IMR-90 (cell line): Measurements from ENCODE around the gene SWAP70. TPM values are rescaled to one million over a fixed set of nuclear protein-coding genes. Genes with fewer than 3 reads are reported as not detected.
A peak's percentile ranks its signal among the peaks of the same experiment; 100 is the strongest.

Experiments
- ATAC-seq: fragments of 200-7000 bp; cut with Tn5 transposase; 2 replicates; pipeline ENCODE4 v1.9.1; 2020; ENCODE audit warnings: low read depth, mild to moderate bottlenecking, moderate library complexity
- BruUV-seq: library from RNA; stranded (reverse); fragments of 400-500 nt; replicated peaks from 2 replicates; lab custom pipeline; 2021; lab: Mats Ljungman, UMichigan
- CTCF ChIA-PET: fragments of 300-600 bp; formaldehyde crosslinking; extraction: SDS; loops from one replicate; lab custom pipeline; 2021; ENCODE audit warnings: antibody characterized with exemption; lab: Yijun Ruan, JAX
- POLR2A ChIA-PET: fragments of 300-600 bp; sonication (Branson Sonifier 250); formaldehyde crosslinking; loops from one replicate; lab custom pipeline; 2022; ENCODE audit warnings: antibody characterized with exemption; ENCODE audit not compliant: unreplicated experiment; lab: Charles Lee
- DNase-seq: peaks from one replicate; pipeline ENCODE4 v3.0.0; 2013
- H2AFZ ChIP-seq: replicated peaks from 2 replicates; pipeline ENCODE3; 2013; ENCODE audit warnings: low read length, mild to moderate bottlenecking; ENCODE audit not compliant: poor library complexity
- H2AK5ac ChIP-seq: 2 replicates; pipeline ENCODE4 v1.6.1; 2013; ENCODE audit warnings: low read depth, low read length, inconsistent platforms
- H2AK9ac ChIP-seq: replicated peaks from 2 replicates; pipeline ENCODE3; 2013; ENCODE audit warnings: mild to moderate bottlenecking, low read depth, low read length, moderate library complexity; ENCODE audit not compliant: poor library complexity
- H2BK120ac ChIP-seq: 2 replicates; pipeline ENCODE4 v1.6.1; 2013; ENCODE audit warnings: low read depth, low read length, inconsistent platforms
- H2BK15ac ChIP-seq: 3 replicates; pipeline ENCODE4 v1.6.1; 2013; ENCODE audit warnings: low read depth, low read length, inconsistent platforms
- H2BK20ac ChIP-seq: 2 replicates; pipeline ENCODE4 v1.6.1; 2013; ENCODE audit warnings: low read depth, mild to moderate bottlenecking, inconsistent platforms, low read length, moderate library complexity
- H2BK5ac ChIP-seq: 2 replicates; pipeline ENCODE4 v1.6.1; 2013; ENCODE audit warnings: mild to moderate bottlenecking, low read depth, low read length, inconsistent platforms; ENCODE audit not compliant: poor library complexity, severe bottlenecking
- H3K14ac ChIP-seq: replicated peaks from 2 replicates; pipeline ENCODE4 v1.6.1; 2013; ENCODE audit warnings: low read depth, low read length, inconsistent platforms
- H3K18ac ChIP-seq: 2 replicates; pipeline ENCODE4 v1.6.1; 2013; ENCODE audit warnings: low read depth, low read length, control low read depth
- H3K23ac ChIP-seq: 2 replicates; pipeline ENCODE4 v1.6.1; 2013; ENCODE audit warnings: low read depth, low read length, inconsistent platforms
- H3K27ac ChIP-seq: 2 replicates; pipeline ENCODE4 v1.5.1; 2013; ENCODE audit warnings: mild to moderate bottlenecking, control low read depth, low read length; ENCODE audit not compliant: insufficient read depth
- H3K27me3 ChIP-seq: 2 replicates; pipeline ENCODE4 v1.6.1; 2013; ENCODE audit warnings: low read length; ENCODE audit not compliant: control insufficient read depth, insufficient read depth
- H3K36me3 ChIP-seq: 2 replicates; pipeline ENCODE4 v1.6.1; 2013; ENCODE audit warnings: low read length, mixed read lengths; ENCODE audit not compliant: control insufficient read depth, insufficient read depth
- H3K4ac ChIP-seq: 2 replicates; pipeline ENCODE4 v1.6.1; 2013; ENCODE audit warnings: low read depth, low read length, inconsistent platforms
- H3K4me1 ChIP-seq: 2 replicates; pipeline ENCODE4 v1.6.1; 2013; ENCODE audit warnings: low read length, mixed read lengths; ENCODE audit not compliant: control insufficient read depth, insufficient read depth
- H3K4me2 ChIP-seq: 2 replicates; pipeline ENCODE4 v1.6.1; 2013; ENCODE audit warnings: low read depth, mild to moderate bottlenecking, control low read depth, low read length, moderate library complexity
- H3K4me3 ChIP-seq: 2 replicates; pipeline ENCODE4 v1.5.1; 2013; ENCODE audit warnings: low read depth, mild to moderate bottlenecking, control low read depth, low read length, moderate library complexity; ENCODE audit not compliant: insufficient read depth
- H3K56ac ChIP-seq: 2 replicates; pipeline ENCODE4 v1.6.1; 2013; ENCODE audit warnings: low read length, inconsistent platforms; ENCODE audit not compliant: insufficient read depth; ENCODE audit errors: extremely low read depth
- H3K79me1 ChIP-seq, 2 experiments: 2 replicates each; pipeline ENCODE4 v1.6.1; 2013; ENCODE audit warnings: low read length in 2 of 2, inconsistent platforms in 1 of 2, low read depth in 1 of 2
- H3K9ac ChIP-seq: 2 replicates; pipeline ENCODE4 v1.6.1; 2013; ENCODE audit warnings: low read depth, low read length, control low read depth
- H3K9me1 ChIP-seq: 2 replicates; pipeline ENCODE4 v1.6.1; 2013; ENCODE audit warnings: low read length, inconsistent platforms; ENCODE audit not compliant: insufficient read depth
- H3K9me3 ChIP-seq: 2 replicates; pipeline ENCODE4 v1.6.1; 2013; ENCODE audit warnings: low read length; ENCODE audit not compliant: control insufficient read depth, insufficient read depth
- H4K20me1 ChIP-seq: 2 replicates; pipeline ENCODE4 v1.6.1; 2013; ENCODE audit warnings: low read length, inconsistent platforms; ENCODE audit not compliant: insufficient read depth
- H4K5ac ChIP-seq: 2 replicates; pipeline ENCODE4 v1.6.1; 2013; ENCODE audit warnings: mild to moderate bottlenecking, low read depth, low read length, control low read depth
- H4K8ac ChIP-seq, 2 experiments: 2 replicates each; pipeline ENCODE4 v1.6.1; 2013; ENCODE audit warnings: low read depth in 2 of 2, low read length in 2 of 2, control low read depth in 1 of 2, inconsistent platforms in 1 of 2
- H4K91ac ChIP-seq: 2 replicates; pipeline ENCODE4 v1.6.1; 2013; ENCODE audit warnings: low read depth, low read length, inconsistent platforms; ENCODE audit not compliant: insufficient read depth
- CEBPB ChIP-seq: IDR thresholded peaks from 2 replicates; pipeline ENCODE4 v1.6.1; 2012; ENCODE audit warnings: low read depth, low read length, improper control_type of control experiment
- MAFK ChIP-seq: IDR thresholded peaks from 2 replicates; pipeline ENCODE4 v1.6.1; 2012; ENCODE audit warnings: low read depth, low read length, improper control_type of control experiment
- MAZ ChIP-seq: IDR thresholded peaks from 2 replicates; pipeline ENCODE4 v1.6.1; 2012; ENCODE audit warnings: low read depth, mild to moderate bottlenecking, low read length, improper control_type of control experiment, moderate library complexity, borderline replicate concordance
- POLR2A ChIP-seq: IDR thresholded peaks from 2 replicates; pipeline ENCODE4 v1.6.1; 2012; ENCODE audit warnings: mild to moderate bottlenecking, low read depth, low read length
- SMC3 ChIP-seq: fragments of 150-350 bp; IDR thresholded peaks from 2 replicates; pipeline ENCODE4 v1.6.1; 2016; ENCODE audit warnings: low read depth, mild to moderate bottlenecking, antibody characterized with exemption, low read length, moderate library complexity
- WGBS, 2 experiments: methylation state at CpG; one replicate each; pipeline versions ENCODE4 v1.1.5 to v1.1.7; 2013; ENCODE audit warnings: missing lambda C conversion rate in 2 of 2; ENCODE audit not compliant: insufficient read length in 1 of 2; ENCODE audit errors: extremely low coverage in 2 of 2; 5-methylcytosine and 5-hydroxymethylcytosine counted together
- dilution Hi-C: fragments of 300-500 bp; cut with HindIII; formaldehyde crosslinking; loops from one replicate; pipeline ENCODE4 v1.14.3; 2018; ENCODE audit warnings: low sequenced_read_pairs; ENCODE audit not compliant: unreplicated experiment
- in situ Hi-C: fragments of 300-500 bp; cut with MboI; formaldehyde crosslinking; loops from 3 replicates; pipeline ENCODE4 v1.14.3; 2019; ENCODE audit warnings: low sequenced_read_pairs, inconsistent platforms, mixed read lengths
- intact Hi-C: fragments of 100-400 bp; cut with micrococcal nuclease; formaldehyde crosslinking; loops from 2 replicates; pipeline ENCODE4 v1.10.0; 2022
- polyA plus RNA-seq, 3 experiments: library from polyadenylated mRNA; depleted of rRNA; stranded (reverse); fragments of >200 nt; gene quantifications; 2 replicates each; pipeline ENCODE4 v1.2.3, GENCODE V29; 2012; ENCODE audit warnings: low replicate concordance in 1 of 3
- total RNA-seq: library from RNA; depleted of rRNA; stranded (reverse); fragments of >200 nt; gene quantifications from 2 replicates; pipeline ENCODE4 v1.2.3, GENCODE V29; 2012

SWAP70 gene
- total and polyA plus RNA-seq, 2 of the 4 experiments (the other 2 are of a cell fraction), result 15.5 to 19.9 TPM

DNA sequence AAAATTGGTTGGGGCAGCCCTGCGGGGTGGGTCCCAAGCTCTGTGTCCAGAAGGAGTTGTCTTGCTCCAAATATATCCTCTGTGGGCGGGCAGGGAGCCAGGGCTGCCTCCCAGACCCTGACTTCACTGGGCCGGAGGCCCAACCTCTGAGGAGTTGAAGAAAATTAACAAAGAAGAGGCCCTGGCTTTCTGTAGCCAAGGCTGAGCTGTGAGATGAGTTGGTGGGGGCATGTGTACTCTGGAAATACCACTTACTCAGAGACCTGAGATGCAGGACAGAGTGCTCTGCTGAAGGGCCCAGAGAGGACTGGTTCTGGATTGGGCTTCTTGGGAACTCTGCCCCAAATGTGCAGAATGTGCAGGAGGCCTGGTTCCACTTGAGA, 96.3 kb downstream of the SWAP70 start:
- peak overlapping the region; percentile 98 for H2BK20ac ChIP-seq
- H4K5ac ChIP-seq, result peak overlapping the region; percentile 87
- intact Hi-C loops, result loop anchor here (1.0 kb wide), 1 partner anchor 146 kb away; no protein-coding TSS in a partner anchor
- H3K9ac ChIP-seq, result peak overlapping the region; percentile 31
- peaks cover 5 to 69% of the 10 kb centered on the region in 2 experiments; a peak in 3 of 4 replicates for H3K79me1 ChIP-seq
- peak overlapping the region; percentile 57 for H2AK9ac ChIP-seq
- peak; percentile 31 for ATAC-seq
- H3K4me3 ChIP-seq, result no peak overlapping the region
- TF ChIP-seq SMC3, result 0 out of 2 replicates have a peak, but pooled peaks have one; percentile 3
- TF ChIP-seq CEBPB, result no peak
- TF ChIP-seq MAFK, result no peak
- TF ChIP-seq MAZ, result peak; percentile 65; the same call in 1 of the 2 replicates
- TF ChIP-seq POLR2A, result no peak
- no peaks in the 10 kb centered on the region for H3K9me3 ChIP-seq
- H3K27me3 ChIP-seq, result no peaks in the 10 kb centered on the region
- no TSS peak for BruUV-seq
- H3K27ac ChIP-seq, result peak overlapping the region; percentile 88
- peak overlapping the region; percentile 92 for H3K14ac ChIP-seq
- dilution Hi-C loops, result no loop called here
- H3K18ac ChIP-seq, result peak overlapping the region; percentile 88
- peaks cover 3% of the 10 kb centered on the region; the same call in 1 of the 2 replicates for H4K20me1 ChIP-seq
- H3K4me2 ChIP-seq, result peak overlapping the region; percentile 0; the same call in 1 of the 2 replicates
- H4K91ac ChIP-seq, result peak overlapping the region; percentile 99
- peak overlapping the region; percentile 96 for H2BK5ac ChIP-seq
- peak overlapping the region; percentile 71 to 82 for H4K8ac ChIP-seq
- H2BK120ac ChIP-seq, result peak overlapping the region; percentile 98
- WGBS, 2 experiments, result 0% methylated on average over 1 of the region's 3 CpGs; no CpG with 5 or more reads in 1 of the 2 experiments
- H2BK15ac ChIP-seq, result peak overlapping the region; percentile 95
- H3K56ac ChIP-seq, result peak overlapping the region; percentile 89
- peak overlapping the region; percentile 4 for H2AFZ ChIP-seq
- peak overlapping the region; percentile 93 for H3K23ac ChIP-seq
- peaks cover 55% of the 10 kb centered on the region for H3K9me1 ChIP-seq
- peak overlapping the region; percentile 93 for H2AK5ac ChIP-seq
- ChIA-PET POLR2A (interaction anchor here (1.1 to 2.4 kb wide), 5 partner anchors 14 to 550 kb away, joined by 4 to 18 read pairs (median 9); partner anchors contain the start of gene ADM), CTCF (interaction anchor here (0.7 to 1.8 kb wide), 4 partner anchors 11 to 212 kb away, joined by 3 to 5 read pairs (median 4); no protein-coding TSS in a partner anchor)
- H3K4me1 ChIP-seq, result peaks cover 53% of the 10 kb centered on the region
- peak overlapping the region; percentile 98 for H3K4ac ChIP-seq
- in situ Hi-C loops, result loop anchor here (5.0 to 25.0 kb wide), 3 partner anchors 202 to 975 kb away; no protein-coding TSS in a partner anchor
- no peaks in the 10 kb centered on the region for H3K36me3 ChIP-seq
- DNase-seq, result peak; percentile 95
